Prostate gland (tissue), 2 donors: ENCODE results near the gene RNF112. TPM values are rescaled to one million over a fixed set of nuclear protein-coding genes. Genes with fewer than 3 reads are reported as not detected.

Experiments
- DNase-seq: peaks from one replicate; pipeline ENCODE4 v3.0.0-alpha.2; 2019; ENCODE audit warnings: low spot score
- H3K27ac ChIP-seq, 2 donors: fragments of 200-600 bp; sonication (generic); 2 replicates each; pipeline ENCODE4 v1.5.1; 2017 to 2019
- H3K27me3 ChIP-seq: fragments of 200-600 bp; sonication (generic); replicated peaks from 2 replicates; pipeline ENCODE4 v1.5.1; 2019; ENCODE audit not compliant: insufficient read depth
- H3K36me3 ChIP-seq, 2 donors: fragments of 200-600 bp; sonication (generic); 1 replicate in 1 of 2; 2 replicates in 1 of 2; pipeline versions ENCODE4 v1.5.1 to v1.8.1; 2017 to 2019
- H3K4me1 ChIP-seq: fragments of 200-600 bp; sonication (generic); replicated peaks from 2 replicates; pipeline ENCODE4 v1.5.1; 2019
- H3K4me3 ChIP-seq, 2 donors: fragments of 200-600 bp; sonication (generic); 2 replicates each; pipeline ENCODE4 v1.5.1; 2017 to 2019
- H3K9me3 ChIP-seq: fragments of 200-600 bp; sonication (generic); 2 replicates; pipeline ENCODE4 v1.5.1; 2017
- CTCF ChIP-seq, 4 experiments: fragments of 200-600 bp in 2 of 4; fragments of 450-650 bp in 2 of 4; sonication (generic) in 2 of 4; IDR thresholded peaks; 1 replicate in 3 of 4; 2 replicates in 1 of 4; pipeline ENCODE4 v1.5.1; 2016 to 2019; ENCODE audit warnings: antibody characterized with exemption in 4 of 4, mild to moderate bottlenecking in 2 of 4, moderate library complexity in 2 of 4
- POLR2A ChIP-seq: fragments of 450-650 bp; IDR thresholded peaks from one replicate; pipeline ENCODE4 v1.6.1; 2016; ENCODE audit warnings: antibody characterized with exemption, mild to moderate bottlenecking
- POLR2AphosphoS5 ChIP-seq: sonication (generic); formaldehyde crosslinking; IDR thresholded peaks from one replicate; pipeline ENCODE4 v1.6.1; 2017; ENCODE audit warnings: antibody characterized with exemption
- whole genome bisulfite sequencing: methylation state at CpG from one replicate; pipeline ENCODE4 v1.1.5; 2018; 5-methylcytosine and 5-hydroxymethylcytosine counted together
- intact Hi-C: fragments of 100-400 bp; cut with DNase I; formaldehyde crosslinking; loops from one replicate; pipeline ENCODE4 v1.14.2; 2022
- total RNA-seq, 2 donors: library from RNA; depleted of rRNA; stranded (reverse); fragments of >200 nt; gene quantifications; one replicate each; pipeline ENCODE4 v1.1.0, GENCODE V29; 2016

Gene RNF112
- total RNA-seq, 2 donors from 2014 or later: 2.3 to 6.6 TPM

- no peak for DNase-seq
- H3K27ac ChIP-seq: no peak overlapping the region
- no peak overlapping the region for H3K4me3 ChIP-seq
- intact Hi-C loops: no loop called here
- no peaks in the 10 kb centered on the region for H3K9me3 ChIP-seq
- no peaks in the 10 kb centered on the region for H3K27me3 ChIP-seq
- no peaks in the 10 kb centered on the region for H3K36me3 ChIP-seq
- TF ChIP-seq POLR2AphosphoS5 (no peak), CTCF (IDR thresholded peaks at IDR 0.05) (no peak), POLR2A (no peak)
- WGBS: 85% methylated on average over 7 of the region's 7 CpGs
- no peaks in the 10 kb centered on the region for H3K4me1 ChIP-seq
These were observed 39.6 kb upstream of the RNF112 start for GRCh38 chr17:19371259-19372010.

DNA sequence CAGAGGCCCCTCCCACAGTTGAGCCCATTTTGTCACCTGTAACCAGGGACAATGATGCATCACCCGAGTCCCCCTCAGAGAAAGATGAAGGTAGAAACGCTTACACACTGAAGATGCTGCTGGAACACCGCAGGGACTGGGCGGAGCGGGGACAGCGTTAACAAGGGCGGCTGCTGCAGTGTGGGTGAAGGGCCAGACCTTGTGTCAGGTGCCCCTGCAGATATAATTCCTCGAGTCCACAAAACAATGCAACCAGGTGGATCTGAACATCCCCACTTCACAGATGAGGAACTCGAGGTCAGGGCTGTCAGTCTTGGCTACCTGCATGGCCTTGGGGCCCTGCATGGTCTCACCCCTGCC lies 39.0 kb upstream of the RNF112 start:
- no peak for DNase-seq

DNA sequence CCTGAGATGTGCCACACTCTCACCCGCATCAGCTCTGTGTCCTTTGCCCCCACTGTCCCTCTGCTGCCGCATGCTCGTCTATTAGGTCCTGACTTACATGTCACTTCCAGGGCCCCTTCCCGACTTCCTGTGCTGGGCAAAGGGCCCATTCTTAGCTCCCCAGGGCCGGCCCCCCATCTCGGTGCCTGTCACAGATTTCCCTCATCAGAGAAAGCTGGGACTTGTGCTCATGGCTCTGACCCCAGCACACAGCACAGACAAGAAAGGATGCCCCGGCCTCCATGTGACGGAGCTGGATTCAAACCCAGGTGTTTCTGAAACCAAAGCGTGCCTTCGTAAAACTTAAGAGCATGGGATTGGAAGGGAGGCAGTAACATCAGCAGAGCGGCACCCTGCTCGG lies 38.6 kb upstream of the RNF112 start:
- DNase-seq: no peak
- no peak for TF ChIP-seq POLR2A
- TF ChIP-seq POLR2AphosphoS5: no peak
- intact Hi-C loops: no loop called here
- Histone ChIP-seq H3K27ac (no peak overlapping the region), H3K36me3 (no peaks in the 10 kb centered on the region), H3K9me3 (no peaks in the 10 kb centered on the region), H3K27me3 (no peaks in the 10 kb centered on the region), H3K4me3 (no peak overlapping the region), H3K4me1 (peaks cover 3% of the 10 kb centered on the region)
- WGBS: 89% methylated on average over 12 of the region's 12 CpGs

More for the DNA sequence above, 39.0 kb upstream of the RNF112 start:
- intact Hi-C loops: no loop called here
- 81% methylated on average over 9 of the region's 9 CpGs for WGBS
- H3K27ac ChIP-seq: no peak overlapping the region
- H3K9me3 ChIP-seq: no peaks in the 10 kb centered on the region
- H3K27me3 ChIP-seq: no peaks in the 10 kb centered on the region
- H3K4me3 ChIP-seq: no peak overlapping the region
- no peaks in the 10 kb centered on the region for H3K36me3 ChIP-seq
- no peak for TF ChIP-seq CTCF (IDR thresholded peaks at IDR 0.05)
- no peak for TF ChIP-seq POLR2AphosphoS5
- no peak for TF ChIP-seq POLR2A
- H3K4me1 ChIP-seq: peaks cover under 1% of the 10 kb centered on the region

- TF ChIP-seq CTCF (IDR thresholded peaks at IDR 0.05) (no peak), POLR2AphosphoS5 (no peak), POLR2A (no peak)
- peaks cover 3% of the 10 kb centered on the region for H3K4me1 ChIP-seq
- H3K36me3 ChIP-seq: no peaks in the 10 kb centered on the region
- no peak for DNase-seq
- 88% methylated on average over 8 of the region's 8 CpGs for WGBS
- intact Hi-C loops: no loop called here
- H3K4me3 ChIP-seq: no peak overlapping the region
- no peaks in the 10 kb centered on the region for H3K27me3 ChIP-seq
- no peaks in the 10 kb centered on the region for H3K9me3 ChIP-seq
- no peak overlapping the region for H3K27ac ChIP-seq
These were observed 38.0 kb upstream of the RNF112 start for GRCh38 chr17:19372866-19373504.

- Histone ChIP-seq H3K27me3 (no peaks in the 10 kb centered on the region), H3K4me1 (peaks cover 8% of the 10 kb centered on the region), H3K9me3 (no peaks in the 10 kb centered on the region), H3K36me3 (no peaks in the 10 kb centered on the region), H3K4me3 (no peak overlapping the region), H3K27ac (no peak overlapping the region)
- 84% methylated on average over 5 of the region's 5 CpGs for WGBS
- intact Hi-C loops: no loop called here
- DNase-seq: no peak
- no peak for TF ChIP-seq POLR2AphosphoS5
- no peak for TF ChIP-seq CTCF (IDR thresholded peaks at IDR 0.05)
- no peak for TF ChIP-seq POLR2A
These were observed 36.9 kb upstream of the RNF112 start for GRCh38 chr17:19374136-19374535.
